GM23338 (cell line): ENCODE measurements around the gene ANP32E. TPM values are rescaled to one million over a fixed set of nuclear protein-coding genes. Genes with fewer than 3 reads are reported as not detected.
"Not testable (repeated sequence)": the region's sequence is repeated elsewhere in the genome, so short reads cannot be mapped to it uniquely, and the experiment has no call there.

Source experiments
- ATAC-seq: fragments of 200-7000 bp; cut with Tn5 transposase; 3 replicates; pipeline ENCODE4 v1.9.1; 2020
- DNase-seq: peaks from one replicate; pipeline ENCODE4 v3.0.0-alpha.2; 2015; ENCODE audit warnings: low spot score
- H2AFZ ChIP-seq: fragments of 200-600 bp; sonication (generic); 2 replicates; pipeline ENCODE4 v1.8.0; 2016; ENCODE audit warnings: antibody characterized with exemption, mild to moderate bottlenecking, moderate library complexity
- H3F3A ChIP-seq: fragments of 200-600 bp; sonication (generic); replicated peaks from 2 replicates; pipeline ENCODE4 v1.8.0; 2017; ENCODE audit warnings: antibody characterized with exemption, mixed run types, low read depth
- H3K27ac ChIP-seq: fragments of 200-600 bp; sonication (generic); 2 replicates; pipeline ENCODE4 v1.6.1; 2016; ENCODE audit warnings: low read depth
- H3K27me3 ChIP-seq: fragments of 200-600 bp; sonication (generic); 2 replicates; pipeline ENCODE4 v1.8.0; 2016; ENCODE audit warnings: mild to moderate bottlenecking, mixed run types, moderate library complexity; ENCODE audit not compliant: insufficient read depth
- H3K36me3 ChIP-seq: fragments of 200-600 bp; sonication (generic); 2 replicates; pipeline ENCODE4 v1.8.0; 2016; ENCODE audit warnings: mild to moderate bottlenecking; ENCODE audit not compliant: insufficient read depth
- H3K4me1 ChIP-seq: fragments of 200-600 bp; sonication (generic); 2 replicates; pipeline ENCODE4 v1.8.0; 2016; ENCODE audit warnings: mild to moderate bottlenecking, moderate library complexity; ENCODE audit not compliant: insufficient read depth
- H3K4me2 ChIP-seq: fragments of 200-600 bp; sonication (generic); 2 replicates; pipeline ENCODE4 v1.7.1; 2017; ENCODE audit warnings: mixed run types
- H3K4me3 ChIP-seq: fragments of 200-600 bp; sonication (generic); 2 replicates; pipeline ENCODE4 v1.6.1; 2016; ENCODE audit warnings: mixed run types
- H3K79me2 ChIP-seq: fragments of 200-600 bp; sonication (generic); replicated peaks from 2 replicates; pipeline ENCODE4 v1.8.0; 2017; ENCODE audit warnings: mild to moderate bottlenecking; ENCODE audit not compliant: insufficient read depth
- H3K9me2 ChIP-seq: fragments of 200-600 bp; sonication (generic); 2 replicates; pipeline ENCODE4 v1.8.0; 2017; ENCODE audit not compliant: insufficient read depth
- H4K20me1 ChIP-seq: fragments of 200-600 bp; sonication (generic); replicated peaks from 2 replicates; pipeline ENCODE4 v1.8.0; 2017; ENCODE audit warnings: mild to moderate bottlenecking; ENCODE audit not compliant: insufficient read depth
- H3K27ac Mint-ChIP-seq: 2 replicates; pipeline ENCODE4 v1.8.0; 2020; ENCODE audit warnings: inconsistent platforms, mild to moderate bottlenecking, moderate library complexity, mixed read lengths
- H3K27me3 Mint-ChIP-seq: 3 replicates; pipeline ENCODE4 v1.8.0; 2022; ENCODE audit warnings: low read depth, mild to moderate bottlenecking, moderate library complexity, mixed read lengths, inconsistent platforms; ENCODE audit not compliant: insufficient read depth, poor library complexity
- H3K36me3 Mint-ChIP-seq: 3 replicates; pipeline ENCODE4 v1.8.0; 2021; ENCODE audit warnings: low read depth, mild to moderate bottlenecking, inconsistent platforms, moderate library complexity, mixed read lengths
- H3K4me1 Mint-ChIP-seq: 3 replicates; pipeline ENCODE4 v1.8.0; 2020; ENCODE audit warnings: mild to moderate bottlenecking, inconsistent platforms, mixed read lengths
- H3K4me3 Mint-ChIP-seq: 3 replicates; pipeline ENCODE4 v1.8.0; 2021; ENCODE audit warnings: moderate library complexity, mild to moderate bottlenecking, inconsistent platforms, mixed read lengths
- H3K9me3 Mint-ChIP-seq: 3 replicates; pipeline ENCODE4 v1.8.0; 2020; ENCODE audit warnings: moderate library complexity, mild to moderate bottlenecking, inconsistent platforms, mixed read lengths
- polyA plus RNA-seq: library from polyadenylated mRNA; unstranded; fragments of >200 nt; fragmentation: Nextera tagmentation; extraction: Ambion mirVana; gene quantifications from 2 replicates; pipeline ENCODE4 v1.2.1, GENCODE V29; 2016
- total RNA-seq: library from RNA; depleted of rRNA; stranded (reverse); fragments of >200 nt; shearing (Covaris generic); gene quantifications from 2 replicates; pipeline ENCODE4 v1.2.3, GENCODE V29; 2014
- TF ChIP-seq, protein P1 (sequence below): fragments of 250-450 bp; sonication (Bioruptor Pico); IDR thresholded peaks from 2 replicates; pipeline ENCODE4 v1.5.0; 2020; ENCODE audit warnings: mild to moderate bottlenecking, moderate library complexity

Gene ANP32E
- total and polyA plus RNA-seq, 2 experiments from 2014 or later, result 88.6 to 257 TPM

DNA sequence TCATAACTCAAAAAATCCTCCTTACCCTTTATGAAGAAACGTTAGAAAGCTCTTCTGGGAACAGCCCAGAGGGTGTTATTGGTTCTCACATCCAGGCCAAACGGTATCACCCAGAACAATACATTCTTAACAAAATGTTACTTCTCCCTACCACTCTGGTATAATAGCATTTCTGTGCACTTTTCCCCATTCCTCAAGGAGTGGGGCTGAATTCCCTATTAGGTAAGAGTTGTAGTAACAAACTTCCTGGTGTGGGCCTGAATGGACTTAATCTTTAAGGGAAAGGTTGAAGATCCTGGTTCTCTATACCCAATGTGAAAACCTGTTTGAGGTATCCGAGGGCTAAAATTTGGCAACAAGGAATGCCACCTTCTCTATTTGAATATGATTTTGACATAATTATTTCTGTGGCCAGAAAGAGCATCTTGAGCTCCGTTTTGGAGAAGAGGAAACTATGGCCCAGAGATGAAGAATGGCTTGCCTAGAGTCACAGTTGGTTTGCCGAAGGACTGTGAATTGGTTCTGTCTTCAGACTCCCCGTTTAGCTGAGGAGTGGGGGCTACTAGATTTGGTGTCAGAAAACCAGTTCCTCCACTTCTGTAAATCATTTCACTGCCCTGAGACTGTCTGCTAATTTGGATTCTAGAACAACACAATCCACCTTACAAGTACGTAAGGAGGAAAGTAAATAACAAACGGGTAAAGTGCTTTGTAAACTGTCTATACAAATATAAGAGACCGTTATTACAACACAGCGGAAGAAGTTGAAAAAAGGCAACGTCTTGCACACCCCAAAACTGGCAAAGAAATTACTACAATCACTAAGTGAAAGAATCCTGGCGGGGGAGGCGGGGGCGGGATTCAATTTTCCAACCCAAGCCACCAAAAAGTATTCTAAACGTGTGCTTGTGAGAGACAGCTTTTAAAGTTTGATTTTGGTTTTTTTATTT is 2.3 kb downstream of the ANP32E start:
- Histone ChIP-seq H3K9me2 (peaks cover 7% of the 10 kb centered on the region; the same call in 1 of the 2 replicates), H3K36me3 (peaks cover 9% of the 10 kb centered on the region), H3K79me2 (peaks cover 65% of the 10 kb centered on the region), H3K4me1 (peaks cover 15% of the 10 kb centered on the region), H2AFZ (no peak overlapping the region), H3F3A (0 out of 2 replicates have a peak, but pooled peaks cover 3% of the 10 kb centered on the region), H3K4me3 (peak overlapping the region; percentile 71), H3K27me3 (no peaks in the 10 kb centered on the region), H3K4me2 (peak overlapping the region; percentile 80), H3K27ac (peak overlapping the region; percentile 76; the same call in 1 of the 2 replicates), H4K20me1 (peaks cover 12% of the 10 kb centered on the region; the same call in 1 of the 2 replicates)
- no peak for ATAC-seq
- Mint-ChIP-seq H3K36me3 (peaks cover 31% of the 10 kb centered on the region), H3K27ac (peak overlapping the region; percentile 7; the same call in 1 of the 2 replicates), H3K9me3 (no peaks in the 10 kb centered on the region; the same call in 2 of the 3 replicates), H3K4me3 (no peak overlapping the region; the same call in 2 of the 3 replicates), H3K27me3 (peaks cover 5% of the 10 kb centered on the region), H3K4me1 (peaks cover 17% of the 10 kb centered on the region)
- TF ChIP-seq, protein P1, sequence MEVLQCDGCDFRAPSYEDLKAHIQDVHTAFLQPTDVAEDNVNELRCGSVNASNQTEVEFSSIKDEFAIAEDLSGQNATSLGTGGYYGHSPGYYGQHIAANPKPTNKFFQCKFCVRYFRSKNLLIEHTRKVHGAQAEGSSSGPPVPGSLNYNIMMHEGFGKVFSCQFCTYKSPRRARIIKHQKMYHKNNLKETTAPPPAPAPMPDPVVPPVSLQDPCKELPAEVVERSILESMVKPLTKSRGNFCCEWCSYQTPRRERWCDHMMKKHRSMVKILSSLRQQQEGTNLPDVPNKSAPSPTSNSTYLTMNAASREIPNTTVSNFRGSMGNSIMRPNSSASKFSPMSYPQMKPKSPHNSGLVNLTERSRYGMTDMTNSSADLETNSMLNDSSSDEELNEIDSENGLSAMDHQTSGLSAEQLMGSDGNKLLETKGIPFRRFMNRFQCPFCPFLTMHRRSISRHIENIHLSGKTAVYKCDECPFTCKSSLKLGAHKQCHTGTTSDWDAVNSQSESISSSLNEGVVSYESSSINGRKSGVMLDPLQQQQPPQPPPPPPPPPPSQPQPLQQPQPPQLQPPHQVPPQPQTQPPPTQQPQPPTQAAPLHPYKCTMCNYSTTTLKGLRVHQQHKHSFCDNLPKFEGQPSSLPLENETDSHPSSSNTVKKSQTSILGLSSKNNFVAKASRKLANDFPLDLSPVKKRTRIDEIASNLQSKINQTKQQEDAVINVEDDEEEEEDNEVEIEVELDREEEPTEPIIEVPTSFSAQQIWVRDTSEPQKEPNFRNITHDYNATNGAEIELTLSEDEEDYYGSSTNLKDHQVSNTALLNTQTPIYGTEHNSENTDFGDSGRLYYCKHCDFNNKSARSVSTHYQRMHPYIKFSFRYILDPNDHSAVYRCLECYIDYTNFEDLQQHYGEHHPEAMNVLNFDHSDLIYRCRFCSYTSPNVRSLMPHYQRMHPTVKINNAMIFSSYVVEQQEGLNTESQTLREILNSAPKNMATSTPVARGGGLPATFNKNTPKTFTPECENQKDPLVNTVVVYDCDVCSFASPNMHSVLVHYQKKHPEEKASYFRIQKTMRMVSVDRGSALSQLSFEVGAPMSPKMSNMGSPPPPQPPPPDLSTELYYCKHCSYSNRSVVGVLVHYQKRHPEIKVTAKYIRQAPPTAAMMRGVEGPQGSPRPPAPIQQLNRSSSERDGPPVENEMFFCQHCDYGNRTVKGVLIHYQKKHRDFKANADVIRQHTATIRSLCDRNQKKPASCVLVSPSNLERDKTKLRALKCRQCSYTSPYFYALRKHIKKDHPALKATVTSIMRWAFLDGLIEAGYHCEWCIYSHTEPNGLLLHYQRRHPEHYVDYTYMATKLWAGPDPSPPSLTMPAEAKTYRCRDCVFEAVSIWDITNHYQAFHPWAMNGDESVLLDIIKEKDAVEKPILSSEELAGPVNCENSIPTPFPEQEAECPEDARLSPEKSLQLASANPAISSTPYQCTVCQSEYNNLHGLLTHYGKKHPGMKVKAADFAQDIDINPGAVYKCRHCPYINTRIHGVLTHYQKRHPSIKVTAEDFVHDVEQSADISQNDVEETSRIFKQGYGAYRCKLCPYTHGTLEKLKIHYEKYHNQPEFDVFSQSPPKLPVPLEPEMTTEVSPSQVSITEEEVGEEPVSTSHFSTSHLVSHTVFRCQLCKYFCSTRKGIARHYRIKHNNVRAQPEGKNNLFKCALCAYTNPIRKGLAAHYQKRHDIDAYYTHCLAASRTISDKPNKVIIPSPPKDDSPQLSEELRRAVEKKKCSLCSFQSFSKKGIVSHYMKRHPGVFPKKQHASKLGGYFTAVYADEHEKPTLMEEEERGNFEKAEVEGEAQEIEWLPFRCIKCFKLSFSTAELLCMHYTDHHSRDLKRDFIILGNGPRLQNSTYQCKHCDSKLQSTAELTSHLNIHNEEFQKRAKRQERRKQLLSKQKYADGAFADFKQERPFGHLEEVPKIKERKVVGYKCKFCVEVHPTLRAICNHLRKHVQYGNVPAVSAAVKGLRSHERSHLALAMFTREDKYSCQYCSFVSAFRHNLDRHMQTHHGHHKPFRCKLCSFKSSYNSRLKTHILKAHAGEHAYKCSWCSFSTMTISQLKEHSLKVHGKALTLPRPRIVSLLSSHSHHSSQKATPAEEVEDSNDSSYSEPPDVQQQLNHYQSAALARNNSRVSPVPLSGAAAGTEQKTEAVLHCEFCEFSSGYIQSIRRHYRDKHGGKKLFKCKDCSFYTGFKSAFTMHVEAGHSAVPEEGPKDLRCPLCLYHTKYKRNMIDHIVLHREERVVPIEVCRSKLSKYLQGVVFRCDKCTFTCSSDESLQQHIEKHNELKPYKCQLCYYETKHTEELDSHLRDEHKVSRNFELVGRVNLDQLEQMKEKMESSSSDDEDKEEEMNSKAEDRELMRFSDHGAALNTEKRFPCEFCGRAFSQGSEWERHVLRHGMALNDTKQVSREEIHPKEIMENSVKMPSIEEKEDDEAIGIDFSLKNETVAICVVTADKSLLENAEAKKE (CRISPR knock-in tag), result no peak
- no peak for DNase-seq

- H3K9me3 Mint-ChIP-seq, result not testable (repeated sequence)
These were observed 3.0 kb downstream of the ANP32E start for GRCh38 chr1:150232921-150233320.

DNA sequence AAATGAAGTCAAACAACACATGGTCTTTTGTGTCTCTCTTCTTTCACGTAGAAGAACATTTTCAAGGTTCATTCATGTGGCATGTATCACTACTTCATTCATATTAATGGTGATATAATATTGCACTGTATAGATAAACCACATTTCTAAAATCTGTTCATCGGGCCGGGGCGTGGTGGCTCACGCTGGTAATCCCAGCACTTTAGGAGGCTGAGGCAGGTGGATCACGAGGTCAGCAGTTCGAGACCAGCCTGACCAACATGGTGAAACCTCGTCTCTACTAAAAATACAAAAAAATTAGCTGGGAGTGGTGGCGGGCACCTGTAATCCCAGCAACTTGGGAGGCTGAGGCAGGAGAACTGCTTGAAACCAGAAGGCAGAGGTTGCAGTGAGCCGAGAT is 7.7 kb downstream of the ANP32E start:
- H3K27me3 ChIP-seq, H3K9me3 Mint-ChIP-seq, H3K27me3 Mint-ChIP-seq, H3K27ac ChIP-seq, H3K4me3 ChIP-seq, H3K4me3 Mint-ChIP-seq, H3K9me2 ChIP-seq, DNase-seq, H3K4me1 Mint-ChIP-seq, H3K27ac Mint-ChIP-seq, H3K4me1 ChIP-seq, H3K4me2 ChIP-seq, H2AFZ ChIP-seq, ATAC-seq, H4K20me1 ChIP-seq: not testable (repeated sequence)
- H3K36me3 Mint-ChIP-seq, result peaks cover 80% of the 10 kb centered on the region
- peaks cover 46% of the 10 kb centered on the region for H3K79me2 ChIP-seq
- H3F3A ChIP-seq, result peaks cover 24% of the 10 kb centered on the region; the same call in 1 of the 2 replicates
- peaks cover 50% of the 10 kb centered on the region for H3K36me3 ChIP-seq

More at GRCh38 chr1:150232921-150233320, 3.0 kb downstream of the ANP32E start:
- H3K4me2 ChIP-seq, H3K4me3 ChIP-seq, H3K27ac ChIP-seq, H2AFZ ChIP-seq, DNase-seq, H3K9me2 ChIP-seq, ATAC-seq, H3K27ac Mint-ChIP-seq, H3K27me3 ChIP-seq, H3K27me3 Mint-ChIP-seq, H3F3A ChIP-seq, H3K36me3 ChIP-seq: not testable (repeated sequence)
- H3K4me1 ChIP-seq, result peaks cover 15% of the 10 kb centered on the region
- H3K4me1 Mint-ChIP-seq, result peaks cover 17% of the 10 kb centered on the region
- peaks cover 65% of the 10 kb centered on the region for H3K79me2 ChIP-seq
- peak overlapping the region; percentile 33; the same call in 1 of the 3 replicates for H3K4me3 Mint-ChIP-seq
- H4K20me1 ChIP-seq, result peaks cover 12% of the 10 kb centered on the region; the same call in 1 of the 2 replicates
- H3K36me3 Mint-ChIP-seq, result peaks cover 37% of the 10 kb centered on the region
